GM19239 (cell line): ENCODE results near the gene ACSS1.
"Not testable (repeated sequence)": the region's sequence is repeated elsewhere in the genome, so short reads cannot be mapped to it uniquely, and the experiment has no call there.

Experiments
- DNase-seq: peaks from one replicate; pipeline ENCODE4 v3.0.0; 2011; ENCODE audit warnings: low spot score; ENCODE audit not compliant: insufficient read length
- FAIRE-seq: peaks from 2 replicates; lab custom pipeline; 2011; peaks lifted over from hg19 to GRCh38; lab: Jason Lieb, UNC

Gene ACSS1

GRCh38 chr20:25016471-25016870 is 41.5 kb downstream of the ACSS1 start:
- DNase-seq (no peak), FAIRE-seq (no peak)

GRCh38 chr20:25015986-25016385 is 42.0 kb downstream of the ACSS1 start:
- no peak for FAIRE-seq
- DNase-seq: no peak

GRCh38 chr20:25014816-25015215 is 43.1 kb downstream of the ACSS1 start:
- no peak for FAIRE-seq

GRCh38 chr20:25013478-25014380 is 44.2 kb downstream of the ACSS1 start:
- FAIRE-seq: no peak
- DNase-seq: no peak

More at GRCh38 chr20:25014816-25015215, 43.1 kb downstream of the ACSS1 start:
- no peak for DNase-seq

GRCh38 chr20:25012616-25013189 is 45.2 kb downstream of the ACSS1 start:
- FAIRE-seq: no peak
- DNase-seq: no peak

- FAIRE-seq: no peak
- no peak for DNase-seq
Measured at GRCh38 chr20:25011831-25012241, 46.1 kb downstream of the ACSS1 start.

GRCh38 chr20:25011261-25011660 is 46.7 kb downstream of the ACSS1 start:
- FAIRE-seq: no peak
- no peak for DNase-seq

GRCh38 chr20:25009218-25010145 is 48.5 kb downstream of the ACSS1 start:
- DNase-seq (no peak), FAIRE-seq (no peak)

GRCh38 chr20:25008388-25009217 is 49.3 kb downstream of the ACSS1 start:
- FAIRE-seq (no peak), DNase-seq (no peak)

GRCh38 chr20:25007491-25008305 is 50.2 kb downstream of the ACSS1 start:
- no peak for DNase-seq
- FAIRE-seq: no peak

GRCh38 chr20:25006431-25007167 is 51.3 kb downstream of the ACSS1 start:
- no peak for FAIRE-seq
- DNase-seq: no peak

GRCh38 chr20:25005661-25006060 is 52.3 kb downstream of the ACSS1 start:
- no peak for DNase-seq
- no peak for FAIRE-seq

- DNase-seq (no peak), FAIRE-seq (no peak)
Measured at GRCh38 chr20:25005220-25005619, 52.7 kb downstream of the ACSS1 start.

- DNase-seq (no peak), FAIRE-seq (no peak)
Measured at GRCh38 chr20:25003002-25003401, 54.9 kb downstream of the ACSS1 start.

GRCh38 chr20:25001323-25001722 is 56.6 kb downstream of the ACSS1 start:
- not testable (repeated sequence) for DNase-seq, FAIRE-seq

- no peak for DNase-seq
Measured at GRCh38 chr20:25000268-25000801, 57.6 kb downstream of the ACSS1 start.

GRCh38 chr20:24999568-24999967 is 58.4 kb downstream of the ACSS1 start:
- FAIRE-seq (no peak), DNase-seq (no peak)

More at GRCh38 chr20:25000268-25000801, 57.6 kb downstream of the ACSS1 start:
- FAIRE-seq: no peak
